WERI-Rb-1 (cell line): ENCODE data around the gene SNX30.

Source experiments
- DNase-seq: peaks from one replicate; pipeline ENCODE4 v3.0.0-alpha.2; 2020
- H3K27ac ChIP-seq: fragments of 250-450 bp; sonication (Bioruptor Pico); 2 replicates; pipeline ENCODE4 v1.5.1; 2020; ENCODE audit warnings: mild to moderate bottlenecking, moderate library complexity
- H3K27me3 ChIP-seq: fragments of 250-450 bp; sonication (Bioruptor Pico); 2 replicates; pipeline ENCODE4 v1.5.1; 2021; ENCODE audit warnings: mild to moderate bottlenecking, low read depth, moderate library complexity; ENCODE audit not compliant: insufficient read depth, severe bottlenecking
- H3K36me3 ChIP-seq: fragments of 250-450 bp; sonication (Bioruptor Pico); 2 replicates; pipeline ENCODE4 v1.5.1; 2020; ENCODE audit warnings: mild to moderate bottlenecking, moderate library complexity
- H3K4me3 ChIP-seq: 2 replicates; pipeline ENCODE4 v1.5.1; 2011; ENCODE audit warnings: low read depth, mild to moderate bottlenecking, control low read depth, low read length
- H3K9me3 ChIP-seq: fragments of 250-450 bp; sonication (Bioruptor Pico); 2 replicates; pipeline ENCODE4 v1.5.1; 2021; ENCODE audit warnings: mild to moderate bottlenecking, moderate library complexity; ENCODE audit not compliant: severe bottlenecking
- CTCF ChIP-seq: IDR thresholded peaks from 2 replicates; pipeline ENCODE4 v1.5.1; 2011; ENCODE audit warnings: low read depth, mild to moderate bottlenecking, control low read depth, inconsistent platforms, low read length

Gene SNX30

GRCh38 chr9:112754578-112754977, 4.0 kb downstream of the SNX30 start:
- Histone ChIP-seq H3K27me3 (no peaks in the 10 kb centered on the region), H3K4me3 (no peak overlapping the region), H3K36me3 (peaks cover 15% of the 10 kb centered on the region), H3K9me3 (no peaks in the 10 kb centered on the region), H3K27ac (no peak overlapping the region)
- TF ChIP-seq CTCF = no peak
- no peak for DNase-seq

- H3K27me3 ChIP-seq = no peaks in the 10 kb centered on the region
- DNase-seq = no peak
- H3K4me3 ChIP-seq = no peak overlapping the region
- H3K9me3 ChIP-seq = no peaks in the 10 kb centered on the region
- H3K27ac ChIP-seq = no peak overlapping the region
- TF ChIP-seq CTCF = no peak
- peaks cover 15% of the 10 kb centered on the region for H3K36me3 ChIP-seq
Measured at GRCh38 chr9:112755016-112755427, 4.5 kb downstream of the SNX30 start.

DNA sequence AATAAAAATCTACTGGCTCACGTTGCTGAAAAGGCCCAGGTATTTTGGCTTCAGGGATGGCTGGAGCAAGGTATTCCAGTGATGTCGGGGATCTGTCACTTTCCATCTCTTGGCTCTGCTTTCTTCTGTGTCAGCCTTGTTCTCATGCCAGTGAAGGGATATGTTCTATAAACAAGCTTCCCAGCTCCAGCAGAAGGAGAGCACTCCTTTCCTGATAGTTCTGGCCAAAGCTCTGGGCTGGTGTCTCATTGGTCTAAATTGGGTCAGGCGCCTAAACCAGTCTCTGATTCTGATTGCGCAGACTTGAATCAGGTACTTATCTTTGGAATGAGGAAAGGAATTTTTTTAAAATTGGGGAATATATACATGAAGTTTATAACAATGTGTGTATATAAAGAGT, 5.1 kb downstream of the SNX30 start:
- no peaks in the 10 kb centered on the region for H3K9me3 ChIP-seq
- no peaks in the 10 kb centered on the region for H3K27me3 ChIP-seq
- no peak overlapping the region for H3K4me3 ChIP-seq
- TF ChIP-seq CTCF = no peak
- no peak for DNase-seq
- peaks cover 15% of the 10 kb centered on the region for H3K36me3 ChIP-seq
- H3K27ac ChIP-seq = no peak overlapping the region

- Histone ChIP-seq H3K4me3 (no peak overlapping the region), H3K36me3 (peaks cover 15% of the 10 kb centered on the region), H3K9me3 (no peaks in the 10 kb centered on the region), H3K27ac (no peak overlapping the region), H3K27me3 (no peaks in the 10 kb centered on the region)
- DNase-seq = no peak
- TF ChIP-seq CTCF = no peak
Measured at GRCh38 chr9:112757282-112757883, 6.8 kb downstream of the SNX30 start.

GRCh38 chr9:112757940-112758339, 7.4 kb downstream of the SNX30 start:
- H3K27ac ChIP-seq = no peak overlapping the region
- no peak overlapping the region for H3K4me3 ChIP-seq
- no peak for TF ChIP-seq CTCF
- peaks cover 14% of the 10 kb centered on the region for H3K36me3 ChIP-seq
- no peaks in the 10 kb centered on the region for H3K9me3 ChIP-seq
- no peaks in the 10 kb centered on the region for H3K27me3 ChIP-seq
- DNase-seq = no peak

- H3K27me3 ChIP-seq = no peaks in the 10 kb centered on the region
- no peak for DNase-seq
- H3K36me3 ChIP-seq = no peaks in the 10 kb centered on the region; the same call in 1 of the 2 replicates
- no peak overlapping the region for H3K4me3 ChIP-seq
- no peak for TF ChIP-seq CTCF
- no peak overlapping the region for H3K27ac ChIP-seq
- H3K9me3 ChIP-seq = no peaks in the 10 kb centered on the region
Measured at GRCh38 chr9:112760821-112761220, 10.3 kb downstream of the SNX30 start.
